ENCODE data around the gene HLA-DOA. TPM values are rescaled to one million over a fixed set of nuclear protein-coding genes. Genes with fewer than 3 reads are reported as not detected.

HLA-DOA gene
- total RNA-seq, 1 donor from 2014 or later, result 38.0 TPM

GRCh38 chr6:33023536-33023935 lies 14.1 kb upstream of the HLA-DOA start:
- Histone ChIP-seq H2AFZ (replicated peaks) (no peak overlapping the region), H3F3A (ENCODE audit: low read depth) (no peaks in the 10 kb centered on the region), H3K36me3 (no peaks in the 10 kb centered on the region), H4K20me1 (ENCODE audit: low read depth) (no peaks in the 10 kb centered on the region), H3K27ac (no peak overlapping the region), H3K9me3 (ENCODE audit: low read depth) (no peaks in the 10 kb centered on the region), H3K27me3 (peaks cover 17% of the 10 kb centered on the region), H3K79me2 (ENCODE audit: low read depth) (no peaks in the 10 kb centered on the region), H3K4me2 (no peak overlapping the region), H3K4me3 (no peak overlapping the region), H3K4me1 (no peaks in the 10 kb centered on the region), H3K9ac (no peak overlapping the region)
- H3K27ac Mint-ChIP-seq, result no peak overlapping the region
- no peak for DNase-seq (ENCODE audit: low spot score)
- no peak overlapping the region for H3K4me3 Mint-ChIP-seq
- H3K9me3 Mint-ChIP-seq, result no peaks in the 10 kb centered on the region
- H3K27me3 Mint-ChIP-seq (ENCODE audit: insufficient read depth, low read depth), result peaks cover 4% of the 10 kb centered on the region
- H3K36me3 Mint-ChIP-seq, result no peaks in the 10 kb centered on the region
- TF ChIP-seq EZH2phosphoT487 (IDR thresholded peaks at IDR 0.05) (no peak), CTCF (IDR thresholded peaks at IDR 0.05) (no peak), EZH2 (IDR thresholded peaks at IDR 0.05) (no peak)
- no peaks in the 10 kb centered on the region for H3K4me1 Mint-ChIP-seq

DNA sequence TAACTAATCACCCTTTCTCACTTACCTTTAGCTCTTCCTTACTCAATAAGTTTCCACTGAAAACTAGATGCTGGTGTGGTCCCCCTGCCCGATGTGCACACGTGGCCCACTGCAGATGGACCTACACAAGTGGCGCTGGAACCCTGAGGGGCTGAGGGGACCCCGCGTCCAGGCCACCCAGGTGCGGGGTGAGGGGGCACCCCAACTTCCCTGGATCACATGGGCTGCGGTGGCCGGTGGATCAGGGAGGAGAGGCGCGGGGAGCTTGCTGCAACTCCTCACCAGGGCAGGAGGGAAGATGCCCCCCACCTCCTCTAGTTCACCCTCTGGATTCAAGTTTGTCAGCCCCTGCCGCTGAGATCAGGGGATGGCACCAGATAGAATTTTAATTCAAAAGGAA lies 12.5 kb upstream of the HLA-DOA start:
- Histone ChIP-seq H2AFZ (replicated peaks) (no peak overlapping the region), H3K9me3 (ENCODE audit: low read depth) (no peaks in the 10 kb centered on the region), H3K27me3 (peaks cover 13% of the 10 kb centered on the region), H3F3A (ENCODE audit: low read depth) (no peaks in the 10 kb centered on the region), H4K20me1 (ENCODE audit: low read depth) (no peaks in the 10 kb centered on the region), H3K4me3 (no peak overlapping the region), H3K36me3 (no peaks in the 10 kb centered on the region), H3K4me1 (no peaks in the 10 kb centered on the region), H3K79me2 (ENCODE audit: low read depth) (no peaks in the 10 kb centered on the region), H3K9ac (no peak overlapping the region), H3K4me2 (no peak overlapping the region), H3K27ac (no peak overlapping the region)
- Mint-ChIP-seq H3K4me1 (no peaks in the 10 kb centered on the region), H3K27ac (no peak overlapping the region), H3K9me3 (no peaks in the 10 kb centered on the region), H3K36me3 (no peaks in the 10 kb centered on the region), H3K4me3 (no peak overlapping the region), H3K27me3 (ENCODE audit: insufficient read depth, low read depth) (peaks cover 4% of the 10 kb centered on the region)
- TF ChIP-seq EZH2 (IDR thresholded peaks at IDR 0.05), result no peak
- no peak for TF ChIP-seq CTCF (IDR thresholded peaks at IDR 0.05)
- no peak for TF ChIP-seq EZH2phosphoT487 (IDR thresholded peaks at IDR 0.05)
- DNase-seq (ENCODE audit: low spot score), result no peak

- no peaks in the 10 kb centered on the region for H3K9me3 Mint-ChIP-seq
- Histone ChIP-seq H4K20me1 (ENCODE audit: low read depth) (no peaks in the 10 kb centered on the region), H3K79me2 (ENCODE audit: low read depth) (no peaks in the 10 kb centered on the region), H3K27ac (no peak overlapping the region), H3K4me1 (no peaks in the 10 kb centered on the region), H3F3A (ENCODE audit: low read depth) (no peaks in the 10 kb centered on the region), H3K27me3 (no peaks in the 10 kb centered on the region), H2AFZ (replicated peaks) (no peak overlapping the region), H3K9me3 (ENCODE audit: low read depth) (no peaks in the 10 kb centered on the region), H3K4me2 (no peak overlapping the region), H3K4me3 (no peak overlapping the region), H3K36me3 (no peaks in the 10 kb centered on the region), H3K9ac (no peak overlapping the region)
- H3K36me3 Mint-ChIP-seq, result no peaks in the 10 kb centered on the region
- DNase-seq (ENCODE audit: low spot score), result no peak
- H3K27ac Mint-ChIP-seq, result no peak overlapping the region
- H3K27me3 Mint-ChIP-seq (ENCODE audit: insufficient read depth, low read depth), result peaks cover 4% of the 10 kb centered on the region
- H3K4me3 Mint-ChIP-seq, result no peak overlapping the region
- peaks cover 2% of the 10 kb centered on the region for H3K4me1 Mint-ChIP-seq
- TF ChIP-seq EZH2phosphoT487 (IDR thresholded peaks at IDR 0.05), result no peak
- no peak for TF ChIP-seq CTCF (IDR thresholded peaks at IDR 0.05)
- TF ChIP-seq EZH2 (IDR thresholded peaks at IDR 0.05), result no peak
Measured at GRCh38 chr6:33019372-33019771, 10.0 kb upstream of the HLA-DOA start.

Measured in neural progenitor cell (in vitro differentiated cells).